Endodermal cell (in vitro differentiated cells): ENCODE data around the gene STARD4. TPM values are rescaled to one million over a fixed set of nuclear protein-coding genes. Genes with fewer than 3 reads are reported as not detected.

Experiments
- DNase-seq: peaks from one replicate; pipeline ENCODE4 v3.0.0-alpha.2; 2017
- H3K27ac ChIP-seq: 2 replicates; pipeline ENCODE4 v1.5.1; 2013; ENCODE audit warnings: mild to moderate bottlenecking, low read depth, low read length, moderate library complexity
- H3K27me3 ChIP-seq: 2 replicates; pipeline ENCODE4 v1.6.1; 2013; ENCODE audit warnings: mild to moderate bottlenecking, low read length, moderate library complexity; ENCODE audit not compliant: insufficient read depth, control insufficient read depth, poor library complexity, severe bottlenecking
- H3K36me3 ChIP-seq: 2 replicates; pipeline ENCODE4 v1.7.0; 2013; ENCODE audit warnings: mild to moderate bottlenecking, low read length, moderate library complexity; ENCODE audit not compliant: control insufficient read depth, insufficient read depth
- H3K4me1 ChIP-seq: one replicate; pipeline ENCODE4 v1.7.0; 2013; ENCODE audit warnings: low read length; ENCODE audit not compliant: control insufficient read depth, insufficient read depth
- H3K4me3 ChIP-seq: 2 replicates; pipeline ENCODE4 v1.5.1; 2013; ENCODE audit warnings: mild to moderate bottlenecking, low read length, moderate library complexity
- H3K9ac ChIP-seq: 2 replicates; pipeline ENCODE4 v1.6.1; 2013; ENCODE audit warnings: mild to moderate bottlenecking, low read length, moderate library complexity; ENCODE audit not compliant: poor library complexity, severe bottlenecking; ENCODE audit errors: extremely low read depth
- H3K9me3 ChIP-seq: 2 replicates; pipeline ENCODE4 v1.6.1; 2013; ENCODE audit warnings: mild to moderate bottlenecking, low read length, moderate library complexity; ENCODE audit not compliant: control insufficient read depth
- H3K27ac Mint-ChIP-seq: 2 replicates; pipeline ENCODE4 v1.8.0; 2020; ENCODE audit warnings: mixed read lengths
- H3K27me3 Mint-ChIP-seq: 2 replicates; pipeline ENCODE4 v1.8.0; 2021; ENCODE audit warnings: mild to moderate bottlenecking, mixed read lengths; ENCODE audit not compliant: insufficient read depth
- H3K36me3 Mint-ChIP-seq: 2 replicates; pipeline ENCODE4 v1.8.0; 2020; ENCODE audit warnings: low read depth, mixed read lengths
- H3K4me1 Mint-ChIP-seq: 2 replicates; pipeline ENCODE4 v1.8.0; 2020; ENCODE audit warnings: mixed read lengths
- H3K4me3 Mint-ChIP-seq: 2 replicates; pipeline ENCODE4 v1.8.0; 2020; ENCODE audit warnings: mild to moderate bottlenecking, moderate library complexity, mixed read lengths
- H3K9me3 Mint-ChIP-seq: 2 replicates; pipeline ENCODE4 v1.8.0; 2020; ENCODE audit warnings: mild to moderate bottlenecking, mixed read lengths
- CTCF ChIP-seq: fragments of 200-600 bp; sonication (generic); conservative IDR thresholded peaks from 2 replicates; pipeline ENCODE4 v1.5.0; 2021; ENCODE audit warnings: antibody characterized with exemption, mild to moderate bottlenecking
- WGBS, 2 experiments: methylation state at CpG; one replicate each; pipeline versions ENCODE4 v1.1.5 to v1.1.7; 2013; ENCODE audit warnings: missing lambda C conversion rate in 2 of 2, mixed read lengths in 1 of 2; ENCODE audit not compliant: insufficient coverage in 1 of 2, insufficient read length in 1 of 2; 5-methylcytosine and 5-hydroxymethylcytosine counted together
- total RNA-seq, 2 donors: library from RNA; stranded (reverse); fragmentation: NEBNext Ultra II Directional in 1 of 2; extraction: Animal tissue kit (Norgen Biotek cat#: 25700) in 1 of 2; gene quantifications; 2 replicates in 1 of 2; 3 replicates in 1 of 2; pipeline ENCODE4 v1.2.1, GENCODE V29; 2021

The STARD4 gene
- total RNA-seq, 2 donors from 2014 or later, result 29.5 to 40.7 TPM

- no peaks in the 10 kb centered on the region for H3K36me3 ChIP-seq
- Mint-ChIP-seq H3K27ac (no peak overlapping the region), H3K9me3 (no peaks in the 10 kb centered on the region), H3K4me1 (peaks cover 4% of the 10 kb centered on the region), H3K27me3 (no peaks in the 10 kb centered on the region), H3K4me3 (no peak overlapping the region), H3K36me3 (no peaks in the 10 kb centered on the region)
- no peak overlapping the region for H3K4me3 ChIP-seq
- no peaks in the 10 kb centered on the region for H3K27me3 ChIP-seq
- TF ChIP-seq CTCF, result no peak
- no peak overlapping the region for H3K9ac ChIP-seq
- H3K4me1 ChIP-seq, result peaks cover 2% of the 10 kb centered on the region
- H3K9me3 ChIP-seq, result no peaks in the 10 kb centered on the region
- WGBS, 2 experiments, result 98 to 100% methylated on average over 1 to 2 of the region's 2 CpGs
- H3K27ac ChIP-seq, result no peak overlapping the region
- no peak for DNase-seq
Observed at GRCh38 chr5:111518777-111519176, 6.4 kb upstream of the STARD4 start.

DNA sequence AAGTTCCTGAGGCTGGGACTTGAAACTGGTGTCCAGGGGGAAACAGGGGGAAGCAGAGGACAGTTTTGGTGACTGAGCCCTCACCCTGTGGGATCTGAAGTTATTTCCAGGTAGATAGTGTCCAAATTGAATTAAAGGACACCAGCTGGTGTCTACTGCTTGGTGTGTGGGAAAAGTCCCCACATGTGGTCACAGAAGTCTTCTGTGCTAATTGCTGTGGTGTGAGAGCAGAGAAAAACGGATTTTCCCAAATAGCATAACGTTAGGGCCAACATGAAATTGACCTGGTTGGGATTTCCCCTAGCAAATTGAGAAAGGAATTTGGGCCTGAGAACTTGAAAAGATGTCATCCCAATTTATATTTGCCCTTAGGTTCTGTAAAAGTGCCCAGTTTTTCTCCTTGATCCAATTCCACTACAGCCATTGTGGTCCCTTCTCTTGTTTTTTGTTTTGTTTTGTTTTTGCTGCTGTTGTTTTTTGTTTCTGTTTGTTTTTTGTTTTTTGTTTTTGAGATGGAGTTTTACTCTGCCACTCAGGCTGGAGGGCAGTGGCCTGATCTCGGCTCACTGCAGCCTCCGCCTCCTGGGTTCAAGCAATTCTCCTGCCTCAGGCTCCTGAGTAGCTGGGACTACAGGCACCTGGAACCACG lies 5.6 kb upstream of the STARD4 start:
- Mint-ChIP-seq H3K4me1 (peaks cover 10% of the 10 kb centered on the region), H3K4me3 (no peak overlapping the region), H3K9me3 (no peaks in the 10 kb centered on the region), H3K36me3 (no peaks in the 10 kb centered on the region), H3K27me3 (no peaks in the 10 kb centered on the region), H3K27ac (no peak overlapping the region)
- DNase-seq, result no peak
- no peak overlapping the region for H3K27ac ChIP-seq
- H3K9me3 ChIP-seq, result no peaks in the 10 kb centered on the region
- peaks cover 5% of the 10 kb centered on the region for H3K4me1 ChIP-seq
- TF ChIP-seq CTCF, result no peak
- no peak overlapping the region for H3K4me3 ChIP-seq
- no peaks in the 10 kb centered on the region for H3K27me3 ChIP-seq
- no peaks in the 10 kb centered on the region for H3K36me3 ChIP-seq
- WGBS, 2 experiments, result 90 to 93% methylated on average over 3 to 5 of the region's 5 CpGs
- no peak overlapping the region for H3K9ac ChIP-seq

DNA sequence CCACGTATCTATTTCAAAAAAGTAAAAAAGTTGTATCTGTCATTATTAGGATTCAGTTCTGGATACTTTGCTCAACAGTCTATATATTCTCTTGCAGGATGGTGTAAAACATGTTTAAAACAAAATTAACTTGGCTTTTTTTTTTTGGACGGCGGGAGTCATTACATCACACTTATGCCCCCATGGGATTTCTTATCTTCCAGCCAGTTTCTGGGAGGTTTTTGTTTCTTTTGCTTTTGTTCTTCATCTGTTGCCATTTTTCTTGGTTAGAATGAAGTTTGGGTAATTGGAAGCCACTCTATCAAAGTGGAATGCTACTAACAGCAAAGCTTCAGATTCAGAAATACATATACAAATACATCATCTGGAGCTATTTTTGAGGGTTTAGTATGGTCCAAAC lies 1.8 kb upstream of the STARD4 start:
- no peak for DNase-seq
- no peak overlapping the region for H3K4me3 Mint-ChIP-seq
- no peak overlapping the region for H3K27ac Mint-ChIP-seq
- H3K36me3 Mint-ChIP-seq, result no peaks in the 10 kb centered on the region
- no peaks in the 10 kb centered on the region for H3K9me3 Mint-ChIP-seq
- Histone ChIP-seq H3K4me1 (peaks cover 5% of the 10 kb centered on the region), H3K36me3 (no peaks in the 10 kb centered on the region), H3K9ac (no peak overlapping the region), H3K27me3 (no peaks in the 10 kb centered on the region), H3K4me3 (no peak overlapping the region), H3K9me3 (no peaks in the 10 kb centered on the region), H3K27ac (no peak overlapping the region)
- WGBS, 2 experiments, result 89 to 90% methylated on average over 2 to 3 of the region's 3 CpGs
- peaks cover 26% of the 10 kb centered on the region for H3K4me1 Mint-ChIP-seq
- H3K27me3 Mint-ChIP-seq, result no peaks in the 10 kb centered on the region
- TF ChIP-seq CTCF, result no peak
